Subcutaneous adipose tissue (tissue), 4 donors: ENCODE results near the gene RFWD3. TPM values are rescaled to one million over a fixed set of nuclear protein-coding genes. Genes with fewer than 3 reads are reported as not detected.

ENCODE experiments used
- CTCF ChIP-seq: fragments of 450-650 bp; IDR thresholded peaks from one replicate; pipeline ENCODE4 v1.5.1; 2016; ENCODE audit warnings: low read depth, mild to moderate bottlenecking, control low read depth, antibody characterized with exemption, moderate library complexity
- total RNA-seq, 4 donors: library from RNA; depleted of rRNA; stranded (reverse); fragments of >200 nt; gene quantifications; one replicate each; pipeline ENCODE4 v1.1.0, GENCODE V29; 2016

Gene RFWD3
- total RNA-seq, 4 donors from 2014 or later = 10.8 to 23.5 (median 14.1) TPM

GRCh38 chr16:74608944-74609343 is 57.7 kb downstream of the RFWD3 start:
- TF ChIP-seq CTCF = no peak

GRCh38 chr16:74608381-74608780 is 58.3 kb downstream of the RFWD3 start:
- no peak for TF ChIP-seq CTCF

GRCh38 chr16:74607962-74608356 is 58.7 kb downstream of the RFWD3 start:
- TF ChIP-seq CTCF = no peak

- no peak for TF ChIP-seq CTCF
These were observed 59.2 kb downstream of the RFWD3 start for GRCh38 chr16:74607310-74607961.

- no peak for TF ChIP-seq CTCF
These were observed 60.0 kb downstream of the RFWD3 start, which contains the start of gene GLG1 for GRCh38 chr16:74606521-74607309. Gene GLG1 (minus strand): TSS chr16:74607114. CDS start chr16:74607094, 20 bp downstream.

- no peak for TF ChIP-seq CTCF
These were observed 60.7 kb downstream of the RFWD3 start for GRCh38 chr16:74605746-74606520.

GRCh38 chr16:74605332-74605731 is 61.3 kb downstream of the RFWD3 start:
- TF ChIP-seq CTCF = no peak
